H9 (cell line): ENCODE results near the gene RBFOX2. TPM values are rescaled to one million over a fixed set of nuclear protein-coding genes. Genes with fewer than 3 reads are reported as not detected.
A peak's percentile ranks its signal among the peaks of the same experiment; 100 is the strongest.

Experiments used
- DNase-seq: peaks from one replicate; pipeline ENCODE4 v3.0.0-alpha.2; 2017
- H2AFZ ChIP-seq: one replicate; pipeline ENCODE4 v1.6.1; 2013; ENCODE audit warnings: mild to moderate bottlenecking, low read length, control low read depth, moderate library complexity
- H2AK5ac ChIP-seq: 2 replicates; pipeline ENCODE4 v1.6.1; 2013; ENCODE audit warnings: low read length, control low read depth, mixed read lengths; ENCODE audit not compliant: insufficient read length
- H2BK120ac ChIP-seq: one replicate; pipeline ENCODE4 v1.6.1; 2013; ENCODE audit warnings: low read depth, mild to moderate bottlenecking, low read length, control low read depth, inconsistent platforms; ENCODE audit not compliant: poor library complexity, severe bottlenecking
- H2BK12ac ChIP-seq: 2 replicates; pipeline ENCODE4 v1.6.1; 2013; ENCODE audit warnings: low read length, control low read depth, mixed read lengths, low read depth; ENCODE audit not compliant: insufficient read length
- H2BK15ac ChIP-seq: 2 replicates; pipeline ENCODE4 v1.6.1; 2013; ENCODE audit warnings: low read depth, low read length, control low read depth
- H2BK20ac ChIP-seq: one replicate; pipeline ENCODE4 v1.6.1; 2013; ENCODE audit warnings: low read depth, mild to moderate bottlenecking, low read length, control low read depth, inconsistent platforms; ENCODE audit not compliant: poor library complexity, severe bottlenecking
- H2BK5ac ChIP-seq: 2 replicates; pipeline ENCODE4 v1.6.1; 2013; ENCODE audit warnings: low read length, control low read depth, mixed read lengths; ENCODE audit not compliant: insufficient read length
- H3K14ac ChIP-seq: 2 replicates; pipeline ENCODE4 v1.6.1; 2013; ENCODE audit warnings: low read length, control low read depth; ENCODE audit not compliant: insufficient read depth
- H3K18ac ChIP-seq: 2 replicates; pipeline ENCODE4 v1.6.1; 2013; ENCODE audit warnings: low read depth, mild to moderate bottlenecking, mixed read lengths, low read length, control low read depth; ENCODE audit not compliant: insufficient read length
- H3K23ac ChIP-seq: 2 replicates; pipeline ENCODE4 v1.6.1; 2013; ENCODE audit warnings: low read length, control low read depth, mixed read lengths, low read depth; ENCODE audit not compliant: insufficient read length
- H3K23me2 ChIP-seq: 2 replicates; pipeline ENCODE4 v1.6.1; 2013; ENCODE audit warnings: low read depth, mild to moderate bottlenecking, mixed read lengths, low read length, control low read depth; ENCODE audit not compliant: insufficient read length, poor library complexity, severe bottlenecking
- H3K27ac ChIP-seq: 2 replicates; pipeline ENCODE4 v1.5.1; 2013; ENCODE audit warnings: low read length, control low read depth, mixed read lengths, low read depth; ENCODE audit not compliant: insufficient read length
- H3K27me3 ChIP-seq: 2 replicates; pipeline ENCODE4 v1.6.1; 2013; ENCODE audit warnings: low read length, control low read depth, inconsistent platforms; ENCODE audit not compliant: insufficient read depth
- H3K4ac ChIP-seq: 2 replicates; pipeline ENCODE4 v1.6.1; 2013; ENCODE audit warnings: low read depth, mild to moderate bottlenecking, control low read depth, inconsistent platforms, low read length, moderate library complexity
- H3K4me1 ChIP-seq: 2 replicates; pipeline ENCODE4 v1.6.1; 2013; ENCODE audit warnings: low read length, control low read depth, inconsistent platforms; ENCODE audit not compliant: insufficient read depth
- H3K4me2 ChIP-seq: 2 replicates; pipeline ENCODE4 v1.6.1; 2013; ENCODE audit warnings: low read length, control low read depth, mixed read lengths; ENCODE audit not compliant: insufficient read length, insufficient read depth
- H3K56ac ChIP-seq: 2 replicates; pipeline ENCODE4 v1.6.1; 2013; ENCODE audit warnings: low read depth, mild to moderate bottlenecking, mixed read lengths, low read length, control low read depth; ENCODE audit not compliant: insufficient read length
- H3K79me1 ChIP-seq: 2 replicates; pipeline ENCODE4 v1.6.1; 2013; ENCODE audit warnings: low read depth, mild to moderate bottlenecking, moderate library complexity, low read length, control low read depth, inconsistent platforms; ENCODE audit not compliant: insufficient read depth, poor library complexity, severe bottlenecking
- H3K79me2 ChIP-seq: 2 replicates; pipeline ENCODE4 v1.6.1; 2013; ENCODE audit warnings: low read length, control low read depth, inconsistent platforms; ENCODE audit not compliant: insufficient read depth
- H3K9ac ChIP-seq: 2 replicates; pipeline ENCODE4 v1.6.1; 2013; ENCODE audit warnings: low read length, control low read depth, mixed read lengths; ENCODE audit not compliant: insufficient read length; ENCODE audit errors: extremely low read depth
- H3K9me3 ChIP-seq: one replicate; pipeline ENCODE4 v1.6.1; 2013; ENCODE audit warnings: low read depth, low read length, inconsistent platforms; ENCODE audit not compliant: control insufficient read depth
- H3T11ph ChIP-seq: one replicate; pipeline ENCODE4 v1.6.1; 2013; ENCODE audit warnings: mild to moderate bottlenecking, low read length, control low read depth, inconsistent platforms
- H4K20me1 ChIP-seq: one replicate; pipeline ENCODE4 v1.6.1; 2013; ENCODE audit not compliant: control insufficient read depth, insufficient read length, insufficient read depth
- H4K5ac ChIP-seq: 2 replicates; pipeline ENCODE4 v1.6.1; 2013; ENCODE audit warnings: low read depth, mild to moderate bottlenecking, mixed read lengths, low read length, control low read depth; ENCODE audit not compliant: insufficient read length
- H4K8ac ChIP-seq: replicated peaks from 2 replicates; pipeline ENCODE4 v1.6.1; 2013; ENCODE audit warnings: low read length, control low read depth, mixed read lengths, low read depth; ENCODE audit not compliant: insufficient read length
- H4K91ac ChIP-seq: 2 replicates; pipeline ENCODE4 v1.6.1; 2013; ENCODE audit warnings: low read depth, mild to moderate bottlenecking, moderate library complexity, mixed read lengths, low read length, control low read depth; ENCODE audit not compliant: insufficient read length
- H3K27ac Mint-ChIP-seq, 3 experiments: 2 replicates in 2 of 3; 3 replicates in 1 of 3; pipeline ENCODE4 v1.8.0; 2020 to 2021; ENCODE audit warnings: mixed read lengths in 3 of 3, mild to moderate bottlenecking in 1 of 3, moderate library complexity in 1 of 3
- H3K27me3 Mint-ChIP-seq: 2 replicates; pipeline ENCODE4 v1.8.0; 2021; ENCODE audit warnings: low read depth, mild to moderate bottlenecking, moderate library complexity, mixed read lengths
- H3K36me3 Mint-ChIP-seq, 3 experiments: 2 replicates in 2 of 3; 3 replicates in 1 of 3; pipeline ENCODE4 v1.8.0; 2020 to 2021; ENCODE audit warnings: low read depth in 3 of 3, mixed read lengths in 3 of 3; ENCODE audit not compliant: insufficient read depth in 1 of 3
- H3K4me1 Mint-ChIP-seq, 2 experiments: 2 replicates each; pipeline ENCODE4 v1.8.0; 2020; ENCODE audit warnings: mixed read lengths in 2 of 2
- H3K4me3 Mint-ChIP-seq, 2 experiments: 2 replicates in 1 of 2; 3 replicates in 1 of 2; pipeline ENCODE4 v1.8.0; 2020 to 2021; ENCODE audit warnings: mild to moderate bottlenecking in 2 of 2, mixed read lengths in 2 of 2, moderate library complexity in 1 of 2
- H3K9me3 Mint-ChIP-seq, 2 experiments: 2 replicates in 1 of 2; 3 replicates in 1 of 2; pipeline ENCODE4 v1.8.0; 2020; ENCODE audit warnings: mild to moderate bottlenecking in 2 of 2, mixed read lengths in 2 of 2, moderate library complexity in 1 of 2
- WGBS: extraction: QIAGEN DNeasy Blood & Tissue Kit; methylation state at CpG from one replicate; pipeline ENCODE4 v1.1.7; 2013; ENCODE audit warnings: missing lambda C conversion rate, low lambda C conversion rate, mixed read lengths; ENCODE audit not compliant: insufficient read length; ENCODE audit errors: extremely low coverage; 5-methylcytosine and 5-hydroxymethylcytosine counted together
- total RNA-seq: library from RNA; stranded (reverse); gene quantifications from 2 replicates; pipeline ENCODE4 v1.2.1, GENCODE V29; 2021
- TF ChIP-seq, protein P1 (sequence below): fragments of 200-600 bp; sonication (generic); conservative IDR thresholded peaks from 3 replicates; pipeline ENCODE4 v1.8.0; 2021; ENCODE audit warnings: antibody characterized with exemption, mild to moderate bottlenecking

RBFOX2 gene
- total RNA-seq, 1 experiment from 2014 or later, result 84.7 TPM

DNA sequence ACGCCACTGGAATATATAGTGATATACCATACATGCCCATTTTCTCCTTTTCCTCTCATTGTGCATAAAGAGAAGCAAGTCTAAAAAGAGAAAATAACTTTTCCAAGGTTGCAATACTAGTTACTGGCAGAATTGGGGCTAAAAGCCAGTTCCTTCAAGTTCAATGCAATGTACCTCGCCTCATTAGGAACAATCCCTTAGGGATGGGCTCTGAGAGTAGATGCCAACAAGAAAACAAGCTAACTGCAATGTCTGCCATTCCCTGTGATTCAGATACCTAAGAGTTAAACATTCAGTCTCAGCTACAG is 114.3 kb downstream of the RBFOX2 start:
- H2BK15ac ChIP-seq, result no peak overlapping the region
- H3K4me1 ChIP-seq, result peaks cover 16% of the 10 kb centered on the region
- H3K27ac ChIP-seq, result no peak overlapping the region
- H3K23ac ChIP-seq, result no peak overlapping the region
- H2BK12ac ChIP-seq, result no peak overlapping the region
- H3K79me1 ChIP-seq, result no peaks in the 10 kb centered on the region
- H3K9ac ChIP-seq, result no peak overlapping the region
- no peak overlapping the region for H3K18ac ChIP-seq
- no peak overlapping the region for H2BK5ac ChIP-seq
- no peaks in the 10 kb centered on the region for H3K36me3 Mint-ChIP-seq
- peak overlapping the region in 2 of 3 experiments; percentile 96 to 99; a peak in 6 of 7 replicates for H3K27ac Mint-ChIP-seq
- no peak overlapping the region for H3K14ac ChIP-seq
- H3K9me3 Mint-ChIP-seq, result no peaks in the 10 kb centered on the region
- H3K4me1 Mint-ChIP-seq, result peaks cover 59% of the 10 kb centered on the region in 2 experiments
- no peak overlapping the region for H2BK120ac ChIP-seq
- H3K27me3 Mint-ChIP-seq, result no peaks in the 10 kb centered on the region
- no peaks in the 10 kb centered on the region for H3K9me3 ChIP-seq
- no peak for DNase-seq
- H3K23me2 ChIP-seq, result no peaks in the 10 kb centered on the region
- H3K79me2 ChIP-seq, result peaks cover 10% of the 10 kb centered on the region; the same call in 1 of the 2 replicates
- H3K4me3 Mint-ChIP-seq, result peak overlapping the region; percentile 62 to 77; a peak in 4 of 5 replicates
- H3K4me2 ChIP-seq, result peak overlapping the region; percentile 66
- no peak overlapping the region for H3K4ac ChIP-seq
- H2AFZ ChIP-seq, result no peak overlapping the region
- no peaks in the 10 kb centered on the region for H4K20me1 ChIP-seq
- no peak overlapping the region for H2AK5ac ChIP-seq
- no peak overlapping the region for H3T11ph ChIP-seq
- no peak overlapping the region for H4K5ac ChIP-seq
- TF ChIP-seq, protein P1, sequence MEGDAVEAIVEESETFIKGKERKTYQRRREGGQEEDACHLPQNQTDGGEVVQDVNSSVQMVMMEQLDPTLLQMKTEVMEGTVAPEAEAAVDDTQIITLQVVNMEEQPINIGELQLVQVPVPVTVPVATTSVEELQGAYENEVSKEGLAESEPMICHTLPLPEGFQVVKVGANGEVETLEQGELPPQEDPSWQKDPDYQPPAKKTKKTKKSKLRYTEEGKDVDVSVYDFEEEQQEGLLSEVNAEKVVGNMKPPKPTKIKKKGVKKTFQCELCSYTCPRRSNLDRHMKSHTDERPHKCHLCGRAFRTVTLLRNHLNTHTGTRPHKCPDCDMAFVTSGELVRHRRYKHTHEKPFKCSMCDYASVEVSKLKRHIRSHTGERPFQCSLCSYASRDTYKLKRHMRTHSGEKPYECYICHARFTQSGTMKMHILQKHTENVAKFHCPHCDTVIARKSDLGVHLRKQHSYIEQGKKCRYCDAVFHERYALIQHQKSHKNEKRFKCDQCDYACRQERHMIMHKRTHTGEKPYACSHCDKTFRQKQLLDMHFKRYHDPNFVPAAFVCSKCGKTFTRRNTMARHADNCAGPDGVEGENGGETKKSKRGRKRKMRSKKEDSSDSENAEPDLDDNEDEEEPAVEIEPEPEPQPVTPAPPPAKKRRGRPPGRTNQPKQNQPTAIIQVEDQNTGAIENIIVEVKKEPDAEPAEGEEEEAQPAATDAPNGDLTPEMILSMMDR, result no peak
- WGBS, result no CpG with 5 or more reads among the region's 2 CpGs
- H2BK20ac ChIP-seq, result no peak overlapping the region
- no peak overlapping the region for H3K56ac ChIP-seq
- no peak overlapping the region for H4K8ac ChIP-seq
- H3K27me3 ChIP-seq, result no peaks in the 10 kb centered on the region
- H4K91ac ChIP-seq, result no peak overlapping the region
